A549 (cell line): Measurements from ENCODE around the gene KIR2DL1. TPM values are rescaled to one million over a fixed set of nuclear protein-coding genes. Genes with fewer than 3 reads are reported as not detected.
"Not testable (repeated sequence)": the region's sequence is repeated elsewhere in the genome, so short reads cannot be mapped to it uniquely, and the experiment has no call there.

Experiments used
- ATAC-seq, 2 experiments: fragments of 200-7000 bp in 1 of 2; fragments of >200 bp in 1 of 2; cut with Nextera tagmentation in 1 of 2; cut with Tn5 transposase in 1 of 2; 3 replicates each; pipeline versions ENCODE4 v1.8.0 to v1.9.1; 2018 to 2020; ENCODE audit warnings: mild to moderate bottlenecking in 1 of 2, moderate library complexity in 1 of 2
- CTCF ChIA-PET: fragments of 300-600 bp; sonication (Branson Sonifier 250); formaldehyde crosslinking; extraction: SDS; loops from one replicate; lab custom pipeline; 2021; ENCODE audit warnings: antibody characterized with exemption, inconsistent platforms; lab: Yijun Ruan, JAX
- POLR2A ChIA-PET: fragments of 350-600 bp; formaldehyde crosslinking; extraction: SDS; loops from one replicate; lab custom pipeline; 2021; ENCODE audit warnings: antibody characterized with exemption, inconsistent platforms; lab: Yijun Ruan, JAX
- DNase-seq, 2 experiments: peaks; one replicate each; pipeline versions ENCODE4 v3.0.0 to v3.0.0-alpha.2; 2011 to 2016; ENCODE audit warnings: low read depth in 1 of 2, low spot score in 1 of 2
- FAIRE-seq: peaks from 2 replicates; lab custom pipeline; 2011; peaks lifted over from hg19 to GRCh38; lab: Jason Lieb, UNC
- H3K27ac ChIP-seq, 2 experiments: fragments of >200 bp; sonication (Bioruptor Twin); formaldehyde crosslinking; 3 replicates each; pipeline ENCODE4 v1.5.1; 2016 to 2017
- H3K4me1 ChIP-seq: fragments of >200 bp; sonication (Bioruptor Twin); formaldehyde crosslinking; 3 replicates; pipeline ENCODE4 v1.6.1; 2016
- H3K4me2 ChIP-seq: fragments of >200 bp; sonication (Bioruptor Twin); formaldehyde crosslinking; 3 replicates; pipeline ENCODE4 v1.6.1; 2016
- H3K4me3 ChIP-seq: fragments of >200 bp; sonication (Bioruptor Twin); formaldehyde crosslinking; 3 replicates; pipeline ENCODE4 v1.5.1; 2016
- H3K9me3 ChIP-seq: fragments of >200 bp; sonication (Bioruptor Twin); formaldehyde crosslinking; 3 replicates; pipeline ENCODE4 v1.6.1; 2016
- CBX8 ChIP-seq: fragments of 200-600 bp; sonication (generic); IDR thresholded peaks from 2 replicates; pipeline ENCODE4 v1.6.1; 2016
- CHD2 ChIP-seq: fragments of 150-350 bp; IDR thresholded peaks from 2 replicates; pipeline ENCODE4 v1.6.1; 2014; ENCODE audit warnings: low read length; ENCODE audit not compliant: partially characterized antibody
- CHD4 ChIP-seq: fragments of 200-600 bp; sonication (generic); IDR thresholded peaks from 2 replicates; pipeline ENCODE4 v1.6.1; 2016; ENCODE audit warnings: antibody characterized with exemption, mild to moderate bottlenecking, borderline replicate concordance
- CTCF ChIP-seq: fragments of >200 bp; sonication (Bioruptor Twin); formaldehyde crosslinking; IDR thresholded peaks from 3 replicates; pipeline ENCODE4 v1.5.1; 2016
- EHMT2 ChIP-seq: fragments of 200-600 bp; sonication (generic); IDR thresholded peaks from 2 replicates; pipeline ENCODE4 v1.6.1; 2016; ENCODE audit warnings: antibody characterized with exemption, low read depth, mild to moderate bottlenecking, moderate library complexity
- ELK1 ChIP-seq: fragments of 150-350 bp; IDR thresholded peaks from 2 replicates; pipeline ENCODE4 v1.6.1; 2014; ENCODE audit warnings: low read depth, mild to moderate bottlenecking, low read length
- EP300 ChIP-seq, 2 experiments: fragments of >200 bp; sonication (Bioruptor Twin); formaldehyde crosslinking; IDR thresholded peaks; 2 replicates in 1 of 2; 3 replicates in 1 of 2; pipeline ENCODE4 v1.6.1; 2016 to 2017
- FOXS1 ChIP-seq: fragments of 250-450 bp; sonication (Bioruptor Pico); IDR thresholded peaks from 2 replicates; pipeline ENCODE4 v1.5.0; 2020; ENCODE audit warnings: mild to moderate bottlenecking, moderate library complexity
- GATA3 ChIP-seq: IDR thresholded peaks from 2 replicates; pipeline ENCODE4 v1.6.1; 2012; ENCODE audit warnings: borderline replicate concordance
- HDAC2 ChIP-seq: fragments of 200-600 bp; sonication (generic); IDR thresholded peaks from 2 replicates; pipeline ENCODE4 v1.6.1; 2016
- HEYL ChIP-seq: fragments of 250-450 bp; sonication (Bioruptor Pico); IDR thresholded peaks from 2 replicates; pipeline ENCODE4 v1.8.0; 2021; ENCODE audit warnings: mild to moderate bottlenecking, moderate library complexity
- HMGXB4 ChIP-seq: fragments of 250-450 bp; sonication (Bioruptor Pico); IDR thresholded peaks from 2 replicates; pipeline ENCODE4 v1.5.0; 2021; ENCODE audit warnings: mild to moderate bottlenecking, moderate library complexity, borderline replicate concordance
- HOXA7 ChIP-seq: fragments of 250-450 bp; sonication (Bioruptor Pico); IDR thresholded peaks from 2 replicates; pipeline ENCODE4 v1.5.0; 2020; ENCODE audit warnings: mild to moderate bottlenecking, moderate library complexity
- JUNB ChIP-seq: fragments of >200 bp; sonication (Bioruptor Twin); formaldehyde crosslinking; IDR thresholded peaks from 2 replicates; pipeline ENCODE4 v1.6.1; 2016
- KDM1A ChIP-seq: fragments of 200-600 bp; sonication (generic); IDR thresholded peaks from 2 replicates; pipeline ENCODE4 v1.6.1; 2016; ENCODE audit warnings: low read depth, mild to moderate bottlenecking
- KDM5A ChIP-seq: fragments of 200-600 bp; sonication (generic); IDR thresholded peaks from 2 replicates; pipeline ENCODE4 v1.6.1; 2016; ENCODE audit warnings: antibody characterized with exemption, mild to moderate bottlenecking
- MAFK ChIP-seq: fragments of 450-650 bp; IDR thresholded peaks from 2 replicates; pipeline ENCODE4 v1.6.1; 2014; ENCODE audit not compliant: partially characterized antibody
- NFE2L2 ChIP-seq: fragments of 150-350 bp; conservative IDR thresholded peaks from 2 replicates; pipeline ENCODE4 v1.6.1; 2014; ENCODE audit warnings: low read length
- NPAS2 ChIP-seq: fragments of 250-450 bp; sonication (Bioruptor Pico); IDR thresholded peaks from 2 replicates; pipeline ENCODE4 v1.8.0; 2022; ENCODE audit warnings: mild to moderate bottlenecking, moderate library complexity, borderline replicate concordance
- NR3C1 ChIP-seq: fragments of >200 bp; sonication (Bioruptor Twin); formaldehyde crosslinking; IDR thresholded peaks from 3 replicates; pipeline ENCODE4 v1.6.1; 2017
- POLR2AphosphoS2 ChIP-seq: conservative IDR thresholded peaks from 2 replicates; pipeline ENCODE4 v1.6.1; 2012; ENCODE audit warnings: low read length, improper control_type of control experiment, inconsistent platforms
- RAD21 ChIP-seq, 2 experiments: fragments of >200 bp in 1 of 2; sonication (Bioruptor Twin) in 1 of 2; formaldehyde crosslinking in 1 of 2; IDR thresholded peaks in 1 of 2; conservative IDR thresholded peaks in 1 of 2; 2 replicates in 1 of 2; 3 replicates in 1 of 2; pipeline ENCODE4 v1.6.1; 2012 to 2018; ENCODE audit warnings: inconsistent platforms in 1 of 2
- RFX5 ChIP-seq: fragments of 450-650 bp; IDR thresholded peaks from 2 replicates; pipeline ENCODE4 v1.7.1; 2014; ENCODE audit warnings: antibody characterized with exemption, mild to moderate bottlenecking, moderate library complexity
- SMC3 ChIP-seq: fragments of >200 bp; sonication (Bioruptor Twin); formaldehyde crosslinking; IDR thresholded peaks from 3 replicates; pipeline ENCODE4 v1.6.1; 2018; ENCODE audit warnings: inconsistent platforms
- ZFP36 ChIP-seq: fragments of 450-650 bp; IDR thresholded peaks from 2 replicates; pipeline ENCODE4 v1.6.1; 2014; ENCODE audit warnings: borderline replicate concordance; ENCODE audit not compliant: partially characterized antibody
- ZNF302 ChIP-seq: fragments of 250-450 bp; sonication (Bioruptor Pico); IDR thresholded peaks from 2 replicates; pipeline ENCODE4 v1.9.0; 2021; ENCODE audit warnings: inconsistent platforms, mild to moderate bottlenecking, moderate library complexity
- WGBS: methylation state at CpG from one replicate; pipeline ENCODE4 v1.1.6; 2017; ENCODE audit errors: missing lambda C conversion rate; 5-methylcytosine and 5-hydroxymethylcytosine counted together
- polyA plus RNA-seq, 4 experiments: library from polyadenylated mRNA; depleted of rRNA in 3 of 4; stranded (reverse); fragments of >200 nt; fragmentation: RNase III in 1 of 4; extraction: RNeasy Plus Mini Kit Qiagen cat#74134 plus additional on column Dnase treatment in 1 of 4; gene quantifications; 2 replicates in 3 of 4; 3 replicates in 1 of 4; pipeline ENCODE4 v1.2.3, GENCODE V29; 2011 to 2017
- TF ChIP-seq, protein P1 (sequence below): IDR thresholded peaks from 2 replicates; pipeline ENCODE4 v1.6.1; 2012; ENCODE audit warnings: low read depth, borderline replicate concordance
- TF ChIP-seq, protein P2 (sequence below): IDR thresholded peaks from 2 replicates; pipeline ENCODE4 v1.6.1; 2012

The KIR2DL1 gene
- polyA plus RNA-seq, 2 of the 4 experiments (the other 2 are of a cell fraction): not detected

DNA sequence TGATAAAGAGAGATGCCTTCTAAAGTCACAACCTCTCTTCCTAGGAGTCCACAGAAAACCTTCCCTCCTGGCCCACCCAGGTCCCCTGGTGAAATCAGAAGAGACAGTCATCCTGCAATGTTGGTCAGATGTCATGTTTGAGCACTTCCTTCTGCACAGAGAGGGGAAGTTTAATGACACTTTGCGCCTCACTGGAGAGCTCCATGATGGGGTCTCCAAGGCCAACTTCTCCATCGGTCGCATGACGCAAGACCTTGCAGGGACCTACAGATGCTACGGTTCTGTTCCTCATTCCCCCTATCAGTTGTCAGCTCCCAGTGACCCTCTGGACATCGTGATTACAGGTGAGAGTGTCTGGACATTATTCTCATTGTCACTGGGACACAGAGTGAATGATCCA lies 18.6 kb downstream of the KIR2DL1 start:
- H3K27ac ChIP-seq, DNase-seq, POLR2A ChIA-PET, H3K4me1 ChIP-seq, CTCF ChIA-PET, H3K4me2 ChIP-seq, H3K9me3 ChIP-seq, FAIRE-seq, ATAC-seq, H3K4me3 ChIP-seq: not testable (repeated sequence)
- WGBS: 47% methylated on average over 6 of the region's 6 CpGs

DNA sequence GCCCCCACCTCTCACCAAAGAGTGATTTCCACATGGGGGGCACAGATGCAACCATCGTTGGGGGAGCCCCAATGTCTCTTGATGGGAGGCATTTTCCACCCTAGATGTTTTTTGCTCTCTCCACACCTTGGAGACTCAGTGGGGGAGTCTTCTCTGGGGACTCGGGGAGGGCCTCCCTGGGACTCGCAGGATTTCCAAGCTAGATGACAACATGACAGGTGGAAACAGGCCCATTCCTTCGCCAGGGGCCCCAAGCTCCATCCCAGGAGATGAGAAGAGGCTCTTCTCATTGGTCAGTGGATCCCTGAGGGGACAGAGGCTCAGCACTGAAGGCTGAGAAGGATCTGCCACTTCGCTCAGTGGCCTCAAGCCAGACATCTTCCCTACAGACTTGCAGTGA lies 21.1 kb downstream of the KIR2DL1 start:
- 4% methylated on average over 5 of the region's 5 CpGs for WGBS

GRCh38 chr19:54791476-54791875 lies 21.9 kb downstream of the KIR2DL1 start:
- Histone ChIP-seq H3K9me3 (no peaks in the 10 kb centered on the region), H3K4me2 (no peak overlapping the region), H3K4me1 (no peaks in the 10 kb centered on the region), H3K4me3 (no peak overlapping the region), H3K27ac (no peak overlapping the region)
- POLR2A ChIA-PET: no interaction called here
- DNase-seq (no peak), FAIRE-seq (no peak), ATAC-seq (no peak)
- WGBS: 29% methylated on average over 6 of the region's 6 CpGs
- TF ChIP-seq JUNB: no peak
- TF ChIP-seq HEYL (CRISPR knock-in tag): no peak
- no peak for TF ChIP-seq CBX8
- no peak for TF ChIP-seq ZNF302 (CRISPR knock-in tag)
- no peak for TF ChIP-seq NR3C1
- no peak for TF ChIP-seq FOXS1 (CRISPR knock-in tag)
- TF ChIP-seq POLR2AphosphoS2: no peak
- no peak for TF ChIP-seq CHD4
- TF ChIP-seq ELK1: no peak
- no peak for TF ChIP-seq MAFK
- TF ChIP-seq NPAS2: no peak
- TF ChIP-seq SMC3: no peak
- TF ChIP-seq, protein P1, sequence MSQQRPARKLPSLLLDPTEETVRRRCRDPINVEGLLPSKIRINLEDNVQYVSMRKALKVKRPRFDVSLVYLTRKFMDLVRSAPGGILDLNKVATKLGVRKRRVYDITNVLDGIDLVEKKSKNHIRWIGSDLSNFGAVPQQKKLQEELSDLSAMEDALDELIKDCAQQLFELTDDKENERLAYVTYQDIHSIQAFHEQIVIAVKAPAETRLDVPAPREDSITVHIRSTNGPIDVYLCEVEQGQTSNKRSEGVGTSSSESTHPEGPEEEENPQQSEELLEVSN: no peak
- TF ChIP-seq HDAC2: no peak
- TF ChIP-seq KDM5A: no peak
- no peak for TF ChIP-seq NFE2L2
- TF ChIP-seq EP300 (IDR thresholded peaks at IDR 0.05): no peak
- CTCF ChIA-PET: no interaction called here

More for the DNA sequence above, 21.1 kb downstream of the KIR2DL1 start:
- Histone ChIP-seq H3K4me1 (no peaks in the 10 kb centered on the region), H3K4me3 (no peak overlapping the region), H3K4me2 (no peak overlapping the region), H3K27ac (no peak overlapping the region), H3K9me3 (no peaks in the 10 kb centered on the region)
- CTCF ChIA-PET: no interaction called here
- TF ChIP-seq CHD4 (no peak), KDM5A (no peak), CHD2 (no peak), KDM1A (no peak)
- ATAC-seq (no peak), DNase-seq (no peak), FAIRE-seq (no peak)
- POLR2A ChIA-PET: no interaction called here

- peak overlapping the region; percentile 49 for H3K4me2 ChIP-seq
- POLR2A ChIA-PET: no interaction called here
- no peak for TF ChIP-seq RAD21 (conservative IDR thresholded peaks at IDR 0.05 in 1 of 2, IDR thresholded peaks at IDR 0.05 in 1 of 2)
- no peak for TF ChIP-seq HEYL (CRISPR knock-in tag)
- no peak for TF ChIP-seq RFX5
- TF ChIP-seq MAFK: no peak
- no peak for TF ChIP-seq HOXA7
- TF ChIP-seq HMGXB4 (CRISPR knock-in tag): no peak
- TF ChIP-seq, protein P2, sequence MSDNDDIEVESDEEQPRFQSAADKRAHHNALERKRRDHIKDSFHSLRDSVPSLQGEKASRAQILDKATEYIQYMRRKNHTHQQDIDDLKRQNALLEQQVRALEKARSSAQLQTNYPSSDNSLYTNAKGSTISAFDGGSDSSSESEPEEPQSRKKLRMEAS: no peak
- TF ChIP-seq GATA3: no peak
- no peak for TF ChIP-seq FOXS1 (CRISPR knock-in tag)
- TF ChIP-seq EP300 (IDR thresholded peaks at IDR 0.05): no peak
- TF ChIP-seq ZFP36: no peak
- no peak for TF ChIP-seq CTCF
- no peak for TF ChIP-seq CHD4
- TF ChIP-seq EHMT2: no peak
These were observed 23.2 kb downstream of the KIR2DL1 start for GRCh38 chr19:54792814-54793213.

More at GRCh38 chr19:54792814-54793213, 23.2 kb downstream of the KIR2DL1 start:
- WGBS: 13% methylated on average over 8 of the region's 8 CpGs
- Histone ChIP-seq H3K4me1 (no peaks in the 10 kb centered on the region), H3K27ac (no peak overlapping the region), H3K9me3 (no peaks in the 10 kb centered on the region), H3K4me3 (peak overlapping the region; percentile 23; the same call in 1 of the 3 replicates)
- CTCF ChIA-PET: no interaction called here
- FAIRE-seq (no peak), ATAC-seq (no peak), DNase-seq (no peak)
